CD14-positive monocyte (primary cell): ENCODE measurements around the gene B3GALT4. TPM values are rescaled to one million over a fixed set of nuclear protein-coding genes. Genes with fewer than 3 reads are reported as not detected.

Source experiments
- DNase-seq, 3 donors: peaks; one replicate each; pipeline ENCODE4 v3.0.0-alpha.2; 2011 to 2022
- H2AFZ ChIP-seq: 2 replicates; pipeline ENCODE4 v1.6.0; 2012; ENCODE audit warnings: mild to moderate bottlenecking, low read depth, low read length, inconsistent platforms; ENCODE audit not compliant: insufficient read depth, poor library complexity, severe bottlenecking
- H3K27ac ChIP-seq, 2 donors: 1 replicate in 1 of 2; 2 replicates in 1 of 2; pipeline ENCODE4 v1.5.1; 2012 to 2013; ENCODE audit warnings: low read length in 2 of 2, control low read depth in 1 of 2, inconsistent platforms in 1 of 2, low read depth in 1 of 2, mild to moderate bottlenecking in 1 of 2
- H3K27me3 ChIP-seq, 2 donors: one replicate each; pipeline versions ENCODE4 v1.6.0 to v1.6.1; 2011 to 2013; ENCODE audit warnings: low read length in 2 of 2; ENCODE audit not compliant: control insufficient read depth in 2 of 2, insufficient read depth in 2 of 2
- H3K36me3 ChIP-seq, 2 donors: replicated peaks in 1 of 2; 1 replicate in 1 of 2; 2 replicates in 1 of 2; pipeline versions ENCODE4 v1.5.1 to v1.6.1; 2012 to 2013; ENCODE audit warnings: low read length in 2 of 2, control low read depth in 1 of 2, inconsistent platforms in 1 of 2, mild to moderate bottlenecking in 1 of 2; ENCODE audit not compliant: insufficient read depth in 2 of 2, control insufficient read depth in 1 of 2
- H3K4me1 ChIP-seq, 2 donors: 1 replicate in 1 of 2; 2 replicates in 1 of 2; pipeline versions ENCODE4 v1.5.1 to v1.6.1; 2012 to 2013; ENCODE audit warnings: low read length in 2 of 2, control low read depth in 1 of 2, inconsistent platforms in 1 of 2, mild to moderate bottlenecking in 1 of 2, moderate library complexity in 1 of 2; ENCODE audit not compliant: insufficient read depth in 2 of 2, control insufficient read depth in 1 of 2
- H3K4me2 ChIP-seq: replicated peaks from 2 replicates; pipeline ENCODE3; 2012; ENCODE audit warnings: low read length, moderate library complexity, mild to moderate bottlenecking; ENCODE audit not compliant: poor library complexity, severe bottlenecking; ENCODE audit errors: extremely low read depth
- H3K4me3 ChIP-seq, 3 experiments: fragments of 200-600 bp in 1 of 3; sonication (generic) in 1 of 3; replicated peaks in 1 of 3; 1 replicate in 2 of 3; 2 replicates in 1 of 3; pipeline ENCODE4 v1.5.1; 2011 to 2013; ENCODE audit warnings: low read length in 3 of 3, mild to moderate bottlenecking in 3 of 3, control low read depth in 2 of 3, low read depth in 2 of 3, inconsistent platforms in 1 of 3, moderate library complexity in 1 of 3
- H3K79me2 ChIP-seq: 2 replicates; pipeline ENCODE4 v1.6.0; 2012; ENCODE audit warnings: mild to moderate bottlenecking, control low read depth, inconsistent platforms, low read length, moderate library complexity; ENCODE audit not compliant: insufficient read depth
- H3K9ac ChIP-seq: 2 replicates; pipeline ENCODE4 v1.6.0; 2017; ENCODE audit warnings: low read length, mild to moderate bottlenecking; ENCODE audit not compliant: insufficient read depth, poor library complexity, severe bottlenecking
- H3K9me3 ChIP-seq, 2 donors: replicated peaks in 1 of 2; 1 replicate in 1 of 2; 2 replicates in 1 of 2; pipeline versions ENCODE4 v1.5.1 to v1.6.1; 2012 to 2013; ENCODE audit warnings: low read length in 2 of 2, control low read depth in 1 of 2; ENCODE audit not compliant: control insufficient read depth in 1 of 2, insufficient read depth in 1 of 2
- H4K20me1 ChIP-seq: 2 replicates; pipeline ENCODE4 v1.6.0; 2012; ENCODE audit warnings: mild to moderate bottlenecking, low read length, control low read depth, moderate library complexity; ENCODE audit not compliant: insufficient read depth
- H3K27ac Mint-ChIP-seq, 7 donors: one replicate each; pipeline ENCODE4 v1.8.0; 2020; ENCODE audit warnings: mild to moderate bottlenecking in 7 of 7, mixed read lengths in 7 of 7, moderate library complexity in 6 of 7, inconsistent platforms in 2 of 7
- H3K27me3 Mint-ChIP-seq, 3 donors: one replicate each; pipeline ENCODE4 v1.8.0; 2021 to 2022; ENCODE audit warnings: low read depth in 3 of 3, mild to moderate bottlenecking in 3 of 3, mixed read lengths in 3 of 3, moderate library complexity in 3 of 3, inconsistent platforms in 1 of 3
- H3K36me3 Mint-ChIP-seq, 2 donors: one replicate each; pipeline ENCODE4 v1.8.0; 2020; ENCODE audit warnings: mixed read lengths in 2 of 2, inconsistent platforms in 1 of 2, mild to moderate bottlenecking in 1 of 2
- H3K4me1 Mint-ChIP-seq: one replicate; pipeline ENCODE4 v1.8.0; 2020; ENCODE audit warnings: mild to moderate bottlenecking, mixed read lengths
- H3K4me3 Mint-ChIP-seq, 2 donors: one replicate each; pipeline ENCODE4 v1.8.0; 2020; ENCODE audit warnings: mild to moderate bottlenecking in 2 of 2, mixed read lengths in 2 of 2, moderate library complexity in 1 of 2
- H3K9me3 Mint-ChIP-seq, 7 donors: one replicate each; pipeline ENCODE4 v1.8.0; 2020 to 2022; ENCODE audit warnings: mixed read lengths in 7 of 7, mild to moderate bottlenecking in 6 of 7, moderate library complexity in 6 of 7, inconsistent platforms in 2 of 7
- WGBS: methylation state at CpG from one replicate; pipeline ENCODE4 v1.1.5; 2013; ENCODE audit warnings: missing lambda C conversion rate; ENCODE audit not compliant: insufficient coverage; 5-methylcytosine and 5-hydroxymethylcytosine counted together
- intact Hi-C, 2 donors: fragments of 100-400 bp; cut with micrococcal nuclease; formaldehyde crosslinking; loops; one replicate each; pipeline versions ENCODE4 v1.15.0 to v1.15.1; 2023
- polyA plus RNA-seq, 3 donors: library from polyadenylated mRNA; depleted of rRNA in 1 of 3; unstranded in 2 of 3; stranded (reverse) in 1 of 3; fragments of 300-500 nt in 2 of 3; fragments of >200 nt in 1 of 3; fragmentation: Illumina TruSeq in 2 of 3; gene quantifications; 1 replicate in 2 of 3; 2 replicates in 1 of 3; pipeline ENCODE4 v1.2.3, GENCODE V29; 2012 to 2021
- TF ChIP-seq, protein P1 (sequence below): fragments of 200-600 bp; IDR thresholded peaks from one replicate; pipeline ENCODE4 v1.8.0; 2022; ENCODE audit warnings: antibody characterized with exemption, mild to moderate bottlenecking

B3GALT4 gene
- polyA plus RNA-seq, 3 donors, result 6.5 to 32.2 (median 28.5) TPM

DNA sequence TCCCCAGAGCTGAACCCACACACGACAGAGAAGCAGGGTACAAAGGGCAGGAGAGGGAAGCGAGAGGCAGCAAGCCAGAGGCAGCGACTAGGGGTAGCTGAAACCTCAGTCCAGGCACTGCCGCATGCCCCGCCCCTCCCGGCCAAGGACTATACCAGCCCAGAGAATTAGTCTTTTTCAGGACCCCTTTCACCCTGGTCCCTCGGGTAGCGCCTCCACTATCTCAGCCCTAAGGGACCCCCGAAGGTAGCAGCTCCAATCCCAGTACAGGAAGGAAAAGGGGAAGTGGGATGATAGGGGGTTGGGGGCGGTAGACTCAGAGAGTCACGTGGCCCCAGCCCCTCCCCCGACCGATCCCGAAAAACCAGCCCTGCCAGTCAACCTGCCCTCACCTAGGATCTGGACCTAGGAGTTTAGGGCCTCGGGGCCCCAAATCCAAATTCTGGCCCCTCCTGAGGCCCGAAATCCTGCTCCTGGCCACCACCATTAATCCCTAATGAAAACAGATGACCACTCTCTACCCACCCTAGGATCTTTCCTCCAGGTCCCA is 20.6 kb downstream of the B3GALT4 start:
- TF ChIP-seq, protein P1, sequence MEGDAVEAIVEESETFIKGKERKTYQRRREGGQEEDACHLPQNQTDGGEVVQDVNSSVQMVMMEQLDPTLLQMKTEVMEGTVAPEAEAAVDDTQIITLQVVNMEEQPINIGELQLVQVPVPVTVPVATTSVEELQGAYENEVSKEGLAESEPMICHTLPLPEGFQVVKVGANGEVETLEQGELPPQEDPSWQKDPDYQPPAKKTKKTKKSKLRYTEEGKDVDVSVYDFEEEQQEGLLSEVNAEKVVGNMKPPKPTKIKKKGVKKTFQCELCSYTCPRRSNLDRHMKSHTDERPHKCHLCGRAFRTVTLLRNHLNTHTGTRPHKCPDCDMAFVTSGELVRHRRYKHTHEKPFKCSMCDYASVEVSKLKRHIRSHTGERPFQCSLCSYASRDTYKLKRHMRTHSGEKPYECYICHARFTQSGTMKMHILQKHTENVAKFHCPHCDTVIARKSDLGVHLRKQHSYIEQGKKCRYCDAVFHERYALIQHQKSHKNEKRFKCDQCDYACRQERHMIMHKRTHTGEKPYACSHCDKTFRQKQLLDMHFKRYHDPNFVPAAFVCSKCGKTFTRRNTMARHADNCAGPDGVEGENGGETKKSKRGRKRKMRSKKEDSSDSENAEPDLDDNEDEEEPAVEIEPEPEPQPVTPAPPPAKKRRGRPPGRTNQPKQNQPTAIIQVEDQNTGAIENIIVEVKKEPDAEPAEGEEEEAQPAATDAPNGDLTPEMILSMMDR, result no peak
- peaks cover 47 to 61% of the 10 kb centered on the region in 2 donors for H3K36me3 Mint-ChIP-seq
- no peaks in the 10 kb centered on the region for H3K9me3 ChIP-seq
- H3K27ac Mint-ChIP-seq, result peak overlapping the region; percentile 88 to 100 (median 100)
- peak overlapping the region; percentile 50 for H2AFZ ChIP-seq
- peaks cover 75% of the 10 kb centered on the region for H4K20me1 ChIP-seq
- peaks cover 0 to 3% (median 0%) of the 10 kb centered on the region in 3 donors for H3K27me3 Mint-ChIP-seq
- peaks cover 72% of the 10 kb centered on the region for H3K79me2 ChIP-seq
- peak overlapping the region; percentile 78 for H3K9ac ChIP-seq
- WGBS, result 2% methylated on average over 11 of the region's 16 CpGs
- peaks cover 44% of the 10 kb centered on the region for H3K4me1 Mint-ChIP-seq
- H3K36me3 ChIP-seq, result peaks cover 46 to 62% of the 10 kb centered on the region in 2 donors
- no peaks in the 10 kb centered on the region for H3K27me3 ChIP-seq
- intact Hi-C loops, result loop anchor here (5.0 to 10.0 kb wide), 2 partner anchors 95 to 97 kb away; partner anchors contain the start of genes HSD17B8 (in 1 of the 2), KIFC1 (in 1 of the 2), RXRB (in 1 of the 2) and SLC39A7 (in 1 of the 2)
- peak overlapping the region; percentile 75 to 95 (median 83) for H3K4me3 ChIP-seq
- H3K9me3 Mint-ChIP-seq, result peaks cover 0 to 6% (median 0%) of the 10 kb centered on the region in 7 donors
- H3K4me3 Mint-ChIP-seq, result peak overlapping the region; percentile 100
- peak overlapping the region; percentile 99 for H3K4me2 ChIP-seq
- peak overlapping the region; percentile 94 to 98 for H3K27ac ChIP-seq
- H3K4me1 ChIP-seq, result peaks cover 34 to 36% of the 10 kb centered on the region in 2 donors
- DNase-seq, result peak in 2 of 3 donors; percentile 15 to 25

DNA sequence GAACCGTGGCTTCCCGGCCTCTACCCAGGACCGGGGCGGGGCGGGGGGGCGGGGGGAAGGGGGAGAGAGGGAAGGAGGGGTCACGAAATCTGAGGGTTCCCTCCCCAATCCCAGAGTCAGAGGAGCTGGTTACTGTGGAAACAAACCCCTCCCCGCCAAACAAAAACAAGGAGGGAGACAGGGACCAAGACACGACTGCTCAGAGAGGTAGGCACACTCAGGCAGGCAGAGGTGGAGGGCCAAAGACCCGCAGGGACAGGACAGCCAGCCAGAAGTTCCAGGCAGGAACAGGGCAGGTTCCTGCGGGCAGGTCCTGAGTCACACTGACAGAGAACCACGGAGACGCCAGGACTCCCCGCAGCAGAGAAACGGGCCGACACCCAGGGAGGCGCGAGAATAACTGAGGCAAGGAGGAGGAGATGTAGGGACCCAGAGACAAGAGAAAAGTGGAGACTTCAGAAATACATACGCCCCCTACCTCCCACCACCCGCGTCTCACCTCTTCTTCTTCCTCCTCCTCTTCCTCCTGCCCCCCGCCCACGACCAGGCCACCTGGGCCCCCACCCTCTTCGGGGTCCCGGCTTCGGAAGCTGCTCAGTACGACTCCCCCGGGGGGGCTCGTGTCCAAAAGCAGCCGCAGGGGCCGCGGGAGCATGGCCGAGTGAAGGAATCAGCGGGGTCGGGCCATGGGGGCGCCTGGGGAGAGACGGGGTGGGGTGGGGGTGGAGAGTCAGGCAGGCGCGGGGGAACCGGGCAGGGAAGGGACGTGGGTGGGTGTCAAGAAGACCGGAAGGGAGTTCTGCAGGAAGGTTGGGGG is 21.2 kb downstream of the B3GALT4 start:
- Mint-ChIP-seq H3K27ac (peak overlapping the region; percentile 98 to 100 (median 100)), H3K4me3 (peak overlapping the region; percentile 100), H3K27me3 (peaks cover 0 to 3% (median 0%) of the 10 kb centered on the region in 3 donors), H3K36me3 (peaks cover 40 to 61% of the 10 kb centered on the region in 2 donors), H3K9me3 (peaks cover 0 to 6% (median 0%) of the 10 kb centered on the region in 7 donors), H3K4me1 (peaks cover 44% of the 10 kb centered on the region)
- DNase-seq, result peak; percentile 82 to 85 (median 82)
- peaks cover 40 to 62% of the 10 kb centered on the region in 2 donors for H3K36me3 ChIP-seq
- H3K9me3 ChIP-seq, result no peaks in the 10 kb centered on the region
- H4K20me1 ChIP-seq, result peaks cover 74% of the 10 kb centered on the region
- H3K4me2 ChIP-seq, result peak overlapping the region; percentile 99
- H3K4me1 ChIP-seq, result peaks cover 34 to 36% of the 10 kb centered on the region in 2 donors
- H3K9ac ChIP-seq, result peak overlapping the region; percentile 78
- intact Hi-C loops, result loop anchor here (2.0 to 10.0 kb wide), 3 partner anchors 96 to 97 kb away; partner anchors contain the start of genes RXRB (in 2 of the 2), SLC39A7 (in 2 of the 2), HSD17B8 (in 1 of the 2) and KIFC1 (in 1 of the 2)
- H2AFZ ChIP-seq, result peak overlapping the region; percentile 53
- WGBS, result under 1% methylated on average over 19 of the region's 42 CpGs
- peak overlapping the region; percentile 75 to 95 (median 83) for H3K4me3 ChIP-seq
- H3K27me3 ChIP-seq, result no peaks in the 10 kb centered on the region
- H3K79me2 ChIP-seq, result peaks cover 78% of the 10 kb centered on the region
- peak overlapping the region; percentile 94 to 98 for H3K27ac ChIP-seq
- TF ChIP-seq, protein P1, result no peak
